Raji (cell line): ENCODE measurements around the gene CALY.

Source experiments
- POLR2A ChIP-seq: IDR thresholded peaks from 2 replicates; pipeline ENCODE4 v1.6.1; 2011; ENCODE audit warnings: low read depth, low read length, control low read depth; ENCODE audit not compliant: insufficient read depth

CALY gene

DNA sequence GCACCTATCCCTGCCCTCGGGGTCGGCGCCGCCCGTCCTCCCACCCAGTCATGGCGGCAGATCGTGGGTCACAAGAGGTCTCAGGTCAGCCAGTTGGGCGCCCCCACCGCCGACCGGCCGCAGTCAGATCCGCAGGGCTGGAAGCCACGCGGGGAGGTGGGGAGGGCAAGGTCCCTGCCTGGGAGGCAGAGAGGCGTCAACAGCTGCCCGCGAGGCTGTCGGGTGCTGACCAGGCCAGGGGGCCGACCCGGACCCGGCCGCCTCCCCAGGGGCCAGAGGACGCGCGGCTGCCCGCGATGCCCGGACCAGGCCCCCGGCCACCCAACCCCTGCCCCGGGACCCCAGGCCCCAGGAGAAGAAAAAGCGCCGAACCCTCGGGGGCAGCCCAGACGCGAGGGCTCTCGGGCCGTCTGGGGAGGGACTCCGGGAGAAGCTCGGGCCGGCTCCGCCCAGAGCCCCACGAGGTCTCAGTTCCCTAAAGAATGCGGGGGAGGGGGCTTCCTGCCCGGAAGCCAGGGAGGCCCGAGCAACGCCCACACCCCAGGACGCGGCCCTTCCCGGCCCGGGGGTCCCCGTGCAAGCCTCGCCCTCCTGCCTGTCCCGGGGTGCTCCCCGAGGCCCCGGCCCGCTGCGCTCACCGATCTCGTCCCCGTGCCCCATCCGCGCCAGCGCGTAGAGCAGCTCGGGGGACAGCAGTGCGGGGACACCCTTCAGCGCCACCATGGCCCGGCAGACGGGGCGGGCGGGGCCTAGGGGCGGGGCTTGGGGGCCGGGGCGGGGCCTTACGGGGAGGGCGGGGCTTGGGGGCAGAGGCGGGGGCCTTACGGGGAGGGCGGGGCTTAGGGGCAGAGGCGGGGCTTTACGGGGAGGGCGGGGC lies 20.8 kb upstream of the CALY start, which contains the start of gene FUOM:
Gene FUOM, minus strand, starts transcription at position 735 of the 877 bp plus-strand sequence. Its CDS starts 12 bp downstream, at position 723.
- TF ChIP-seq POLR2A: no peak

DNA sequence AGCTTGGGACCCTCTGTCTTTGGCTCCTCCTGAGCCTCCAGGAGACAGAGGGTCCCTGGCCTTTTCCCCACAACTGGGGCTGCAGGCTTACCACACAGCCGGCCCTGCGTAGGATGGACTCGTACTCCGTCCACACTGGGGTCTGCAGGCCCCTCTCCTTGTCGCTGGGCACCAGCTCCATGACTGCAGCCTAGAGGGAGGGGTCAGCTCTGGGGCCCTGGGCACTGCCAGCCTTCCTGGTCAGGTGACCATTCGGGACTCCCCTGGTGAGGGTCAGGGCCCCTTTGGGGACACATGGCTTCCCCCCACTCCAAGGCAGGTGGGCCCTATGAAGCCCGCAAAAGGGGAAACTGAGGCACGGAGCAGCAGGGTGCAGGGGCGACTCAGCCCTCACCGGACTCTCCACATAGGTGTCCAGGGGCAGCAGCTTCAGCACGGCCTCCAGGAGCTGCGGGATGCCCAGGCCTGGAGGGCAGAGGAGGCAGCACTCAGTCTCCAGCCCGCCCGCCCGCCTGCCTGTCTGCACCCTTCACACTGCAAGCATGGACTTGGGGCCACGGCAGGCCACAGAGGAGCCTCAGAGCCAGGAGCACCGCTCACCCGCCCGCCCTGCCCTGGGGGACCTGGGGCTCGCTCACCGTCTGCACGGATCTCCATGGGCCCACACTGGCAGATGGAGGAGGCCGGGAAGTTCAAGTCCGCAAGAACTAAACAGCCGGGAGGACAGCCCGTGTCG lies 20.0 kb upstream of the CALY start:
- no peak for TF ChIP-seq POLR2A

DNA sequence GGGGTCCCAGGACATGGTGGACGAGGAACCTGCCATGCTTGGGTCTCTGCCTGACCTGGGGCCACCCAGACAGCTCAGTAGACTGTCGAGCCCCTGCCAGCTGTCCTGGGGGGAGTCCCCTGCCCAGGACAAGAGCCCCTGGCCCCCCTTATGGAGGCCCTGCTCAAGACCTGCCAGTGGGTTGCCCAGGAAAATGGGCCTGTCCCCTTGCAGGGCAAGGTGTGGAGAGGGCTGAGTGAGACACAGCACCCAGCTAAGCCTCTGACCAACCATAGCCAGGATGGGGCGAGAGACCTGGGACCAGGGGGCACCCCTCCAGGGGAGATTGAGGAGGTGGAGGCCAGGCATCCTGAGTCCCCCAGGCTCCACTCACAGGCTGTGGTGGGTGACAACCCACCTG lies 19.3 kb upstream of the CALY start:
- TF ChIP-seq POLR2A: no peak

DNA sequence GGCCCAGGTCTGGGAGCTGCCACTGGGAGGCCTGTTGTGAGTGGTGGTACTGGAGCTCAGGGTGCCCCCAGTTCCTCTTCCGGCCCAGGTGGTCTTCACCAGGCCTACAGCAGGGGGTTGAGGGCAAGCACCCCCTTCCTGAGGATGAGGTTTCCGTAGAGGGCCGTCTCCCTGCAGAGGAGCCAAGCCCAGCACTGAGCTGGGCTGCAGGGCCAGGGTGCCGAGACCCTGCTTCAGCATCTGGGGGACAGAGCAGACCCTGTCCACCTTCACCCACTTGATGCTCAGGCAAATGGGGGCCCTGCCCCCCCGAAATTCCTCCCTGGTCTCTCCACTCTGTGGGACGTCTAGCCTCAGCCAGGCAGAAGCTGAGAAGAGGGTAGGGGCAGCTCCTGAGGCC lies 18.6 kb upstream of the CALY start:
- TF ChIP-seq POLR2A: no peak

DNA sequence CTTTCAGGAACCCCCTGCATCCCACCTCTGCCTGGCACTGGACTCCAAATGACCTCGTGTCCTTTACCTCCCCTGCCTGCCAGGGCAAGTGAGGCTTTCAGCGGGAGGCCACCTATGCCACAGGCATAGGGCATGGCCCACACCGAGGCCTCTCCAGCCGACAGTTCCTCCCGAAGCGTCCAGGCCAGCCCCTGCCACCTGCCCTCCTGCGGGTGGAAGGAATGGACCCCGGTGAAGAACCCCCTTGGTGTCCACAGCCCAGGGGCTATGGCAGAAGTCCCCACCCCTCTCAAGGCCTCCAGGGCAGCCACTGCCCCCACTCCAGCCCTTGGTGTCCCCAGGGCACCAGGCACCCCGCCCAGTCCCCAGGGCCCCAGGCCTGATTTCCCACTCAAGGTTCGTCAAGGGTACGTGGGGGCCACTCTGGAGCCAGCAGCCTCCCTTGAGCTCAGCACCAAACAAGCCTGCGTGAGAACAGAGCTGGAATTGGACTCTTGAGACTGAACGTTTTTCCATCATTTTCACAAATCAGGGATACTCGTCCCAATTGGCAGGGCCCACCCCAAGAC lies 18.1 kb upstream of the CALY start:
- TF ChIP-seq POLR2A: no peak

DNA sequence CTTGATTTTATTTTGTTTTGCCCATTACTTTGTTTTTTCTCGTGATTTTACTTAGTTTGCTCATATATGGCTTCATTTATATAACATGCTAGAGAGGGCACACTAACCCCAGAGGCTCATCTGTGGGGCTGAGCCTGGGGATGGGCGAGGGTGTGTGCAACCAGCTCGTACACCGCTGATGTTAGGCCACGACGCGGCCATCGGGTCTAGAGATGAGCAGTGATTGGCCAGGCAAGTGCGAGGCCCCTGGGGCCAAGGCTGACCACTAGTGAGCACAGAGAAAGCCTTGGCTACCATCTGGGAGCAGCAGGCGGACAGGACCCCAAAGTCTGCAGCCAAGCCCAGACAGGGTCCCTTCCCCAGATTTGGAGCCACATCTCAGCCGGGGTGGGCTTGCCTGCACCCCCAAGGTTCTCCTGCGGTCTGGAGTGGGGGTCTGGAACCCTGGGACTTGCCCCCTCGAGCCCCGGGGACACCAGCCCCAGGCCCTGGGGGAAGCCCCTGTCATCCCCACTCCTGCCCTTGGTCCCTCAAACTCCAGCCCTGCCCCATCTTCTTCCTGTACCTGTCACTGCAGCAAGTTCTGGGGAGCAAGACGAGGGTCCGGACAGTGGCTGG lies 17.4 kb upstream of the CALY start:
- TF ChIP-seq POLR2A: no peak

DNA sequence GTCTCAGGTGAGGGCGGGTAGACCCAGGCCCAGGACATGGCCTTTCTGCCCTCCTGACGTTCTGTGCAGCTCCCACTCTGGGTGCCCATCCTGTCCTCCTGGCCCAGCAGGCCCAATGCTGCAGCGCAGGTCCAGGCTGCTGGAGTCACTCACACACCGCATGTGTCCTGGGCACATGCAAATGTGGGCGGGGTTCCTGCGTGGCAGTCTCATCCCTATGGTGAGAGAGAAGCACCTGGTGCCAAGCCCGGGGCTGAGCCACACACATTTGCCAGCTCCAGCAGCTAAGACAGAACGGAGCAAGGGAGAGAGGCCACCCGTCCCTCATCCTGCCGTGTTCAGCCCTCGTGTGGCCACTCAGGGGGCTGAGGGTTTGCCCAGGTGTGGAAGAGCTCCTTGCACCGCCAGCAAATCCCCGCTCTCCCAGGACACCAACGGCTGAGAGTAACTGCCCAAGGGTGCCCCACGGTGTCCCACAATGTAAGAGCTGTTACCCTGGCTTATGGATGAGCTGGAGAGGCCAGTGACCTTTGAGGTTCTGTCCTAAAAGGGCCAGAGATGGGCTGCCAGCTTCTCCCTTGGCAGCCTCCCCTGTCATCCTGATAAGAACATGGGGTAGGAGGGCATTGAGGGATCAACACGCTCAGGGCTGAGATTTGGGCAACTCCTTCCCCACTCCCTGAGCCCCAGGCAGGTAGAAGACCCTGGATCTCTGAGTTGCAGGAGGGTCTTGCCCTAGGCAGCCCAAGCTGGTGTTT lies 16.7 kb upstream of the CALY start:
- no peak for TF ChIP-seq POLR2A

DNA sequence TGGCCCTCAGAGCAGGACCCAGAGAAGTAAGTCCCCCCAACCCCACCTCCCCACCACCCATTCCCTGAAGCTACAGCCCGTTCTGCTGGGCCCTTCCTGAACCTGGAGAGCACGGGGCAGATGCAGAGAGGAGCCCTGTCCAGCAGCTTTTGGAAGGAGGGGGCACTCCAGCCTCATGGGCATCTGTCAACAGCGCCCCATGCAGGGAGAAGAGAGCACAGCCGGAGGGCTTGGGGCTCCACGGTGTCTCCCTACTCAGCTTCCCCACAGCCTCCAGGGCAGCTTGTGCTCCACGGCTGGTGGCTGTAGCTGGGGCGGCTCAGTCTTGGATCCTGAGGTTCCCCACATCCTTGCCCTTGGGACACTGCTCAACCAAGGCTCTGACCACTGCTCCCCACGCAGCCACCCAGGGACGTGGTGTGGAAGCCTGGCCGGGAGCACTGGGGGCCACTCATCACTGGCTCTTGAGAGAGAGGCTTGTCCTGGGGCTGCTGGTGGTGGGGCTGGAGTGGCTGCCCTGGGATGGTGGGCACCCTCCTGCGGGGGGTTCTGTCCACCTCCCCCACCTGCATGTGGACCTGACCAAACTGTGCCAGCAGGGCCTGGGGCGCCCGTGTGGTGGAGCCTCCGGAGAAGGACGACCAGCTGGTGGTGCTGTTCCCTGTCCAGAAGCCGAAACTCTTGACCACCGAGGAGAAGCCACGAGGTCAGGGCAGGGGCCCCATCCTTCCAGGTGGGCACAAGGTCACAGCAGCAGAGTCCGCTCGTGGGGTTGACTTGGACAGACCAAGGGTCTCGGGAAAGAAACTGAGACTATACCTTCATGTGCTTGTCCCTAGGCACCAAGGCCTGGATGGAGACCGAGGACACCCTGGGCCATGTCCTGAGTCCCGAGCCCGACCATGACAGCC lies 15.0 kb upstream of the CALY start:
- no peak for TF ChIP-seq POLR2A

DNA sequence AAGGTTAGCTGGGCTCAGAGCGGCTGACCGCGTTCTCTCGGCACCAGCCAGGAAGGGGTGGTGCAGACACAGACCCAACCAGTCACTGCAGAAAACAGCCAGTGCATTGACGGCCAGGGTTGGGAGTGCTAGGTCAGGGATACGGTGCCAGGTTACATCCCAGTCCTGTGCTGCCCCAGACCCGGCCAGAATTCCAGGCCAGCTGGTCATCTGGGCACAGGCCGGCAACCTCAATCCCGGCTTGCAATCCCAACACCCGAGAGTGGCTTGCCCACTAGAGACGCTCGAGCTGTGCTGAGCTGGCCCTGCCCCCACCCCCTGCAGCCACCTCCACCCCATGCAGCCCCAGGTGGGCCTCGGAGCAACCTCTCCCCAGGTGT lies 14.2 kb upstream of the CALY start:
- no peak for TF ChIP-seq POLR2A

DNA sequence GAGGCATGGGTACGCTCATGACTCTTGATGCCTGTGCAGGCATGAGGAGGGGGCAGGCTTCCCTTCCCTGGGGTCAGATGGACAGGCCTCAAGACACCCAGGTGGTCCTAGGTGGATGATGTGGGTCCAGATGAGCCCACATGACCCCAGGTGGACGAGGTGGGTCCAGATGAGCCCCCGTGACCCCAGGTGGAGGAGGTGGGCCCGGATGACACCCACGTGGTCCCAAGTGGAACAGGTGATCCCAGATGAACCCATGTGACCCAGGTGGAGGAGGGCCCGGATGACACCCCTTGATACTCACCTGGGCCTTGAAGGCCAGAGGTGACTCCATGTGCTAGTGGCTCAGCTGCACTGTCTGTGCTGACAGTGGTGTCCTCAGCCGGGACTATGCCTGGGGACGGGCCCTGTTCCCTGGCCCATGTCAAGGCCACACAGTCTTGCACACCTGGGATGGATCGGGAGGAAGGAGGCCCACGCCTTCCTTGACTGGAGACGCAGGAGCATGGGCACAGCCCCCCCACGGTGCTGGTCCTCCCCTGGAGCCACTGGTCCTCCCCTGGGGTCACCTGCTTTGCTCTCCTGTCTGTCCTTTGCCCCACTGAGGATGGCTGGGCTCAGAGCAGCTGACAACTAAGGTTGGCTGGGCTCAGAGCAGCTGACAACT lies 13.7 kb upstream of the CALY start:
- no peak for TF ChIP-seq POLR2A

DNA sequence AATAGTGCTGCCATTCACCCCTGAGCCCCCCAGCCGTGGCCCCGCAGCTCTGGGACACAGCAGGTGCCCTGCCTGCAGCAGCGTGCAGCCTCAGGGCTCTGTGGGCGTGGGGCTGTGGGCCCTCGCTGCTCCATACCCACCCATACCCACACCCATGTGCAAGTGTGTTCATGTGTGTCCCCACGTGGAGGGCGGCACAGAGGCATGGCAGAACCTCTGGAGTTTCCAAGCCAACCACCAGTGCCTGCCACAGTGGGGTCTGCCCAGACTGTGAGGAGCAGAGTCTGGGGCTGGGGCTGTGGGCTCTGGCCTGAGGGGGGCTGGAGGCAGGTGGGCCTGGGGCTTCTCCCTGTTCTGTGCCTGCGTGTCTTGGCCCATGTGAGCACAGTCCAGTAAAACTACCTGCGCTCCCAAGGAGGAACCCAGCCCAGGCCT lies 12.9 kb upstream of the CALY start:
- no peak for TF ChIP-seq POLR2A

DNA sequence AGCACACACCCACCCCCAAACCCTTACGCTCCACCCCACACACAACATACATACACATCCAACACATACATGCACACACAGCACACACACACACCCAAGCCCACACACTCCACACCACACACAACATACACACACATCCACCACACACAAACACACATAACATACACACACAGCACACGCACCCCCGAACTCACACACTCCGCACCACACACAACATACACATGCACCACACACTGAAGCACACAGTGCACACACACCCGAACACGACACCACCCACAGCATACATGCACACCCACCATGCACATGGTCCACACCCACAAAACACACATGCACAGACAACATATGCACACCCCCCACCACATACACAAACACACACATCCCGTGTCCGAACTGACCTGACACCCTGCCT lies 12.5 kb upstream of the CALY start:
- no peak for TF ChIP-seq POLR2A
